K562 (cell line): Measurements from ENCODE around the gene PPP1R16B. TPM values are rescaled to one million over a fixed set of nuclear protein-coding genes. Genes with fewer than 3 reads are reported as not detected.

Source experiments
- CBX2 ChIP-seq: fragments of 200-600 bp; sonication (generic); IDR thresholded peaks from one replicate; pipeline ENCODE4 v1.6.1; 2012; ENCODE audit warnings: mild to moderate bottlenecking, low read length, inconsistent platforms; ENCODE audit not compliant: insufficient read depth, poor library complexity, severe bottlenecking
- CTBP1 ChIP-seq: fragments of 450-650 bp; IDR thresholded peaks from 2 replicates; pipeline ENCODE4 v1.6.1; 2016; ENCODE audit warnings: borderline replicate concordance
- MAZ ChIP-seq, 2 experiments: fragments of 450-650 bp in 1 of 2; sonication (generic) in 1 of 2; formaldehyde crosslinking; IDR thresholded peaks in 1 of 2; conservative IDR thresholded peaks in 1 of 2; 2 replicates each; pipeline versions ENCODE4 v1.4.0 to v1.5.0; 2020; ENCODE audit warnings: mild to moderate bottlenecking in 1 of 2, missing genetic modification reagents in 1 of 2
- MCM3 ChIP-seq: fragments of 450-650 bp; IDR thresholded peaks from 2 replicates; pipeline ENCODE4 v1.6.1; 2016
- NFE2L1 ChIP-seq: fragments of 450-650 bp; IDR thresholded peaks from 2 replicates; pipeline ENCODE4 v1.6.1; 2016; ENCODE audit warnings: missing genetic modification characterization, low read depth, mild to moderate bottlenecking, missing compliant biosample characterization, moderate library complexity, borderline replicate concordance
- NUFIP1 ChIP-seq: fragments of 450-650 bp; IDR thresholded peaks from 2 replicates; pipeline ENCODE4 v1.6.1; 2018; ENCODE audit not compliant: partially characterized antibody
- POLR2G ChIP-seq: fragments of 200-400 bp; formaldehyde crosslinking; IDR thresholded peaks from 2 replicates; pipeline ENCODE4 v1.6.1; 2017; ENCODE audit warnings: low read depth, mild to moderate bottlenecking, antibody characterized with exemption, low read length, moderate library complexity
- RBM14 ChIP-seq: fragments of 200-400 bp; formaldehyde crosslinking; IDR thresholded peaks from 2 replicates; pipeline ENCODE4 v1.6.1; 2018; ENCODE audit warnings: low read depth, mild to moderate bottlenecking, low read length, moderate library complexity, borderline replicate concordance; ENCODE audit not compliant: insufficient read depth
- RBM15 ChIP-seq: fragments of 200-400 bp; formaldehyde crosslinking; IDR thresholded peaks from 2 replicates; pipeline ENCODE4 v1.6.1; 2018; ENCODE audit warnings: mild to moderate bottlenecking, low read length, moderate library complexity; ENCODE audit not compliant: insufficient read depth
- SRSF3 ChIP-seq: fragments of 200-400 bp; formaldehyde crosslinking; IDR thresholded peaks from 2 replicates; pipeline ENCODE4 v1.6.1; 2016; ENCODE audit warnings: mild to moderate bottlenecking, low read length, moderate library complexity; ENCODE audit not compliant: insufficient read depth
- TCF3 ChIP-seq: sonication (generic); formaldehyde crosslinking; IDR thresholded peaks from 2 replicates; pipeline ENCODE4 v1.4.0; 2020; ENCODE audit warnings: mild to moderate bottlenecking, missing genetic modification reagents
- TCF7 ChIP-seq: sonication (generic); IDR thresholded peaks from 2 replicates; pipeline ENCODE4 v1.6.1; 2016; ENCODE audit warnings: antibody characterized with exemption, borderline replicate concordance
- YY1 ChIP-seq, 3 experiments: IDR thresholded peaks; 2 replicates each; pipeline ENCODE4 v1.6.1; 2011; ENCODE audit warnings: low read length in 2 of 3, mild to moderate bottlenecking in 2 of 3, moderate library complexity in 2 of 3, borderline replicate concordance in 1 of 3, control low read depth in 1 of 3, low read depth in 1 of 3; ENCODE audit not compliant: insufficient read depth in 3 of 3, insufficient replicate concordance in 2 of 3, control insufficient read depth in 1 of 3, insufficient read length in 1 of 3; ENCODE audit errors: extremely low read depth in 1 of 3
- ZNF146 ChIP-seq: IDR thresholded peaks from one replicate; pipeline ENCODE4 v1.6.1; 2018; ENCODE audit warnings: missing compliant biosample characterization; ENCODE audit not compliant: unreplicated experiment
- polyA plus RNA-seq, 8 experiments: library from polyadenylated mRNA; depleted of rRNA in 4 of 8; stranded (reverse) in 5 of 8; unstranded in 3 of 8; fragments of >200 nt; fragmentation: Nextera tagmentation in 2 of 8; fragmentation: Illumina TruSeq in 1 of 8; extraction: Ambion mirVana in 2 of 8; extraction: Trizol in 1 of 8; gene quantifications; 2 replicates each; pipeline versions ENCODE4 v1.2.1 to v1.2.3, GENCODE V29; 2011 to 2014; ENCODE audit warnings: inconsistent platforms in 1 of 8, missing spikeins in 1 of 8
- total RNA-seq, 7 experiments: library from RNA; depleted of rRNA in 6 of 7; stranded (reverse); fragments of >200 nt in 6 of 7; fragmentation: Illumina TruSeq in 2 of 7; extraction: Trizol in 2 of 7; gene quantifications; 2 replicates each; pipeline versions ENCODE4 v1.2.1 to v1.2.3, GENCODE V29; 2011 to 2021; ENCODE audit warnings: low replicate concordance in 1 of 7
- TF ChIP-seq, protein P1 (sequence below), 2 experiments: fragments of 450-650 bp; formaldehyde crosslinking in 1 of 2; IDR thresholded peaks; 2 replicates each; pipeline versions ENCODE4 v1.4.0 to v1.6.1; 2014 to 2020; ENCODE audit warnings: mild to moderate bottlenecking in 2 of 2, borderline replicate concordance in 1 of 2, low read depth in 1 of 2
- TF ChIP-seq, protein P2 (sequence below), 3 experiments: fragments of 200-800 bp in 1 of 3; sonication (Bioruptor generic) in 1 of 3; sonication (generic) in 1 of 3; formaldehyde crosslinking in 1 of 3; IDR thresholded peaks; 2 replicates each; pipeline versions ENCODE4 v1.6.1 to v1.8.0; 2016 to 2022; ENCODE audit warnings: mild to moderate bottlenecking in 2 of 3, missing compliant biosample characterization in 2 of 3, missing genetic modification characterization in 2 of 3, missing genetic modification reagents in 1 of 3

Gene PPP1R16B
- total and polyA plus RNA-seq, 9 of the 15 experiments (the other 6 are each of a cell fraction or from before 2014, with no cell fraction given) = 1.5 to 11.5 (median 6.8) TPM

DNA sequence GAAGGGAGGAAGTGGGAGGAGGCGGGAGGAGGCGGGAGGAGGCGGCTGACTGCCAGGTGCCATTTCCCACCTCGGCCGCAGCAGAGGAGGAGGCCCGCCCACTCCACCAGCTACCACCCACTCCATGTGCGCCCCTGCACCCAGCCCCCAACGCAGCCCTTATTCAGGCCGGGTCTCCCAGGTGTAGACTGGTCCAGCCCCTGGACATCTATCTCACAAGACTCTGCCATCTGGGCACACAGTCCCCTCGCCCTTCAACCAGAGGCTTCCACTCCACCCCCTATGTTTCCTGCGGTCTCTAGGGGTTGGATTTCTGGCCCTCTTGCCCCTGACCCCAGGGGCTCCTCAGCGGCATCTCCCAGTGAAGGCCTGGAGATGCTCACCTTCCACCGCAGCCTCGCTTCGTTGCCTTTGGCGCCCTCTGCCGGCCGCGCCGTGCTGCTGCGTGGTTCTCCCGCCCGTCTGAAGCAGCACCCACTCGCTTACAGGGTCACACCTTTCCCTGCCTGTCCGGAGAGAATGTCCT is 88.1 kb downstream of the PPP1R16B start (continued):
- TF ChIP-seq, protein P1, sequence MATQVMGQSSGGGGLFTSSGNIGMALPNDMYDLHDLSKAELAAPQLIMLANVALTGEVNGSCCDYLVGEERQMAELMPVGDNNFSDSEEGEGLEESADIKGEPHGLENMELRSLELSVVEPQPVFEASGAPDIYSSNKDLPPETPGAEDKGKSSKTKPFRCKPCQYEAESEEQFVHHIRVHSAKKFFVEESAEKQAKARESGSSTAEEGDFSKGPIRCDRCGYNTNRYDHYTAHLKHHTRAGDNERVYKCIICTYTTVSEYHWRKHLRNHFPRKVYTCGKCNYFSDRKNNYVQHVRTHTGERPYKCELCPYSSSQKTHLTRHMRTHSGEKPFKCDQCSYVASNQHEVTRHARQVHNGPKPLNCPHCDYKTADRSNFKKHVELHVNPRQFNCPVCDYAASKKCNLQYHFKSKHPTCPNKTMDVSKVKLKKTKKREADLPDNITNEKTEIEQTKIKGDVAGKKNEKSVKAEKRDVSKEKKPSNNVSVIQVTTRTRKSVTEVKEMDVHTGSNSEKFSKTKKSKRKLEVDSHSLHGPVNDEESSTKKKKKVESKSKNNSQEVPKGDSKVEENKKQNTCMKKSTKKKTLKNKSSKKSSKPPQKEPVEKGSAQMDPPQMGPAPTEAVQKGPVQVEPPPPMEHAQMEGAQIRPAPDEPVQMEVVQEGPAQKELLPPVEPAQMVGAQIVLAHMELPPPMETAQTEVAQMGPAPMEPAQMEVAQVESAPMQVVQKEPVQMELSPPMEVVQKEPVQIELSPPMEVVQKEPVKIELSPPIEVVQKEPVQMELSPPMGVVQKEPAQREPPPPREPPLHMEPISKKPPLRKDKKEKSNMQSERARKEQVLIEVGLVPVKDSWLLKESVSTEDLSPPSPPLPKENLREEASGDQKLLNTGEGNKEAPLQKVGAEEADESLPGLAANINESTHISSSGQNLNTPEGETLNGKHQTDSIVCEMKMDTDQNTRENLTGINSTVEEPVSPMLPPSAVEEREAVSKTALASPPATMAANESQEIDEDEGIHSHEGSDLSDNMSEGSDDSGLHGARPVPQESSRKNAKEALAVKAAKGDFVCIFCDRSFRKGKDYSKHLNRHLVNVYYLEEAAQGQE (IDR thresholded peaks at IDR 0.05; ENCODE audit: borderline replicate concordance) = peak; percentile 81
- TF ChIP-seq, protein P1 (CRISPR knock-in tag; IDR thresholded peaks at IDR 0.05; ENCODE audit: low read depth) = no peak
- no peak for TF ChIP-seq TCF3 (CRISPR knock-in tag)
- TF ChIP-seq NUFIP1 = no peak
- peak; percentile 32 to 34; a peak in 1 of 4 replicates for TF ChIP-seq MAZ (CRISPR knock-in tag; conservative IDR thresholded peaks at IDR 0.05 in 1 of 2, IDR thresholded peaks at IDR 0.05 in 1 of 2)
- TF ChIP-seq CBX2 = no peak
- TF ChIP-seq TCF7 = 0 out of 2 replicates have a peak, but pooled peaks have one; percentile 19
- no peak for TF ChIP-seq MCM3
- no peak for TF ChIP-seq SRSF3
- TF ChIP-seq, protein P2, sequence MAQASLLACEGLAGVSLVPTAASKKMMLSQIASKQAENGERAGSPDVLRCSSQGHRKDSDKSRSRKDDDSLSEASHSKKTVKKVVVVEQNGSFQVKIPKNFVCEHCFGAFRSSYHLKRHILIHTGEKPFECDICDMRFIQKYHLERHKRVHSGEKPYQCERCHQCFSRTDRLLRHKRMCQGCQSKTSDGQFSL (CRISPR knock-in tag; IDR thresholded peaks at IDR 0.05) = 0 out of 2 replicates have a peak, but pooled peaks have one; percentile 42
- TF ChIP-seq, protein P2 (tag; IDR thresholded peaks at IDR 0.05) = no peak
- TF ChIP-seq POLR2G = 0 out of 2 replicates have a peak, but pooled peaks have one; percentile 9
- no peak for TF ChIP-seq ZNF146 (CRISPR knock-in tag)
- TF ChIP-seq CTBP1 = peak; percentile 72; the same call in 1 of the 2 replicates
- TF ChIP-seq YY1 (IDR thresholded peaks at IDR 0.05; ENCODE audit: borderline replicate concordance in 1 of 3, control insufficient read depth in 1 of 3, extremely low read depth in 1 of 3, insufficient read depth in 3 of 3, insufficient read length in 1 of 3, insufficient replicate concordance in 2 of 3, low read depth in 1 of 3, low read length in 2 of 3) = peak in 1 of 3 experiments; percentile 20
- TF ChIP-seq NFE2L1 (tag) = no peak
- no peak for TF ChIP-seq RBM14
- no peak for TF ChIP-seq RBM15
